Hematopoietic multipotent progenitor cell treated with erythropoietin and hydrocortisone succinate and interleukin-3 and kit ligand, for 15 days (in vitro differentiated cells): ENCODE data around the gene MBP.

Experiments
- DNase-seq: peaks from one replicate; pipeline ENCODE4 v3.0.0-alpha.2; 2015; ENCODE audit warnings: low spot score

The MBP gene

DNA sequence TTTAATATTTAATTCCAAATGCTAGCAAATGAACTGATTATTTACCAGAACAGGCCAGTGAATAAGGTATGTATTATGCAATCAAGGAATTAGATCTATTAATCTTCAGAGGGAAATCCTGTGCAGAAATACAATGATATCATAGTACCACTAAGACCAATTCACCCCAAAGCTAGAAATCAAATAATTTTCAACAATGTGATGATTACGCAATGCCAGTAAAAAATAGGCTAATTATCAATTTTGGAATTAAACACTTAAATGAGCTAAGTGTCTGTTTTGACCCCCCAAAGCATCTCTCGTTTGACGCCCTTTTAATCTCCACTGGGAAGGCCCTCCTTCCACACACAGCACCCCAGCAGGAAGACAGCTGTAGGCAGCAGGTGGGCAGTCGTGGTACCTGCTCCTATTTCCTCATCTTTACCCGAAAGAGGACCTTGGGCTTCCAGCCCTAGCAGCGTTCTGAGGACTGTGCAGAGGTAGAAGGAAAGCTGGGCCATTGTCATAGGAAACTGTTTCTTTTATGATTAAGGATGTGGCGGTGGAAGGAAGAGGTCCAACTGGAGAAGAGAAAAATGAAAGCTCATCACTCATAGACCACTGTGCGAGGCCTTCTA lies 84.7 kb downstream of the MBP start:
- no peak for DNase-seq

DNA sequence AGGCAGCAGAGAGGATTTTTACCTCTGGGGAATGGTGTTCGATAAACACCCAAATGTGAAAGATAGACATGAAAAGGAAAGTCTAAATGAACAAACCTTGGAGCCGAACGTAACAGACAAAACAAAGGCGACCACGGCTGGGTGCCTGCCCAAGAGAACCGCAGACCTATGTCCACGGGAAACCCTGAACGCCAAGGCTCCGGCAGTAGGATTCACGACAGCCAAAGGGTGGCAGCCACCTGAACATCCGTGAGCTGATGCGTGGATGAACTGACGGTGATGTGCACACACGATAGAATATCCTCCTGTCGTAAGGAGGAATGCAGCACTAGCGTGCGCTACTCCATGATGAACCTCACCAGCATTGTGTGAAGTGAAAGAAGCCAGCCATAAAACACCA lies 85.6 kb downstream of the MBP start:
- no peak for DNase-seq

DNA sequence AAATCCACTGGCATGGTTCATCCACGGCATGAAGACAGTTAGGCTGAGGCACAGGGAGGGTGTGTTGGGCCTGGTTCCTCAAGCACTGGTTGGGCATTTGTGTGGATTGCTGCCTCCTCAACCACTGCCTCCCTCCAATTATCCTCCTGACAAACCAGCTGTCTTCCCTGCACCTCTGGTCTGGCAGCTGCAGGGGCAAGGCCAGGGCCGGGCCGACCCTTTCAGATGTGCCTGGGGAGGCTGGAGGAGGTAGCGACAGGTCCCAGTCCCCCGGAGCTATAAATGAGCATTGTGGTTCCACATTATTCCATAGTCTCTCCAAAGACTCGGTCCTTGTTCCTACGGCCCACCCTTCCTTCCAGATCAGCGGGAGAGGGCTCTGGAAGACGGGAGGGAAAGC lies 86.2 kb downstream of the MBP start:
- DNase-seq, result no peak

GRCh38 chr18:77045677-77046076 lies 86.9 kb downstream of the MBP start:
- no peak for DNase-seq

- no peak for DNase-seq
Observed at GRCh38 chr18:77044866-77045664, 87.5 kb downstream of the MBP start.

- no peak for DNase-seq
Observed at GRCh38 chr18:77043541-77044280, 88.9 kb downstream of the MBP start.

GRCh38 chr18:77042583-77042982 lies 90.0 kb downstream of the MBP start:
- DNase-seq, result no peak

- DNase-seq, result no peak
Observed at GRCh38 chr18:77039196-77040130, 93.1 kb downstream of the MBP start.

GRCh38 chr18:77038182-77038858 lies 94.3 kb downstream of the MBP start:
- DNase-seq, result no peak

DNA sequence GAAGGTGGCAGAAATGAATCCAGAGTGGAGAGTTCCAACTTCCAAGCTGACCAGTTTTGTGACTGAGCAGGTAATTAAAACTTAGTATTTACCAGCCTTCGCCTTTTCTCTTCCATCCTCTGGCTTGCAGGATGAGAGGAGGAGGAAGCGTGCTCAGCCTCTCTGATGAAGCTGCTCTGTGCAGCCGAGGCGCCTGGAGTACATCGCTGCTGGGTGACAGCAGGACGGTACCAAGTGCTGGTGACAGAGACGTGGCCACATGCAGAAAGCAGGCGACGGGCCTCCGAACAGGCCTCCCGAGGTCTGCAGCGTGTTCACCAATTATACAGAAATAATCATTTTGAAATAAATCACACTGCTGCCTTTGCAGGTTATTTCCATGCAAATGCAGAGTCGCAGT lies 95.0 kb downstream of the MBP start:
- no peak for DNase-seq

- no peak for DNase-seq
Observed at GRCh38 chr18:77035380-77036187, 97.0 kb downstream of the MBP start.

- DNase-seq, result no peak
Observed at GRCh38 chr18:77033575-77033974, 99.0 kb downstream of the MBP start.

- DNase-seq, result no peak
Observed at GRCh38 chr18:77032181-77032701, 100.3 kb downstream of the MBP start.

DNA sequence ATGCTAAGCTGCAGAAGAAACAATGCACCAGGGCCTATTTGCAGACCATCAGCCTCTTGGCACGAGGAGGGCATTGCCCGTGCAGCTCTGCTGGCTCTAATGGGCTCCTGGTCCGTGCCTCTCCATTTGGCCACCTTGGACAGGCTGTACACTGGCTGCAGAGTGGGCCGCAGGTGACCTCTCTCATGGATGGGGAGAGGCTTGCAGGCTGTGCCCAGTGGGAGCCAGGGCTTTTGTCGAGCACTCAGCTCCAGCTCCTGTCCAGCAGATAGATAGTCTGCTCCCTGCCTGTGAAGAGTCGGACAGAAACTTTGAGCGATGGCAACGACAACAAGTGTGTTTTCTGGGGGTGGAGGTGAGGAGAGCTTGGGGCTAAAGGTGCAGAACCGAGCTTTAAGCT lies 100.9 kb downstream of the MBP start:
- no peak for DNase-seq

- DNase-seq, result no peak
Observed at GRCh38 chr18:77030201-77030600, 102.4 kb downstream of the MBP start.

GRCh38 chr18:77025831-77026363 lies 106.7 kb downstream of the MBP start:
- DNase-seq, result no peak

- DNase-seq, result no peak
Observed at GRCh38 chr18:77025123-77025522, 107.5 kb downstream of the MBP start.

- no peak for DNase-seq
Observed at GRCh38 chr18:77024476-77024875, 108.1 kb downstream of the MBP start.

GRCh38 chr18:77023102-77023782 lies 109.3 kb downstream of the MBP start:
- no peak for DNase-seq
